DOHH2 (cell line): ENCODE results near the gene ABCC8.

Source experiments
- H3F3A ChIP-seq: fragments of 200-600 bp; sonication (generic), shearing (Covaris generic); 2 replicates; pipeline ENCODE4 v1.6.0; 2016; ENCODE audit warnings: antibody characterized with exemption, mild to moderate bottlenecking; ENCODE audit not compliant: control insufficient read depth, insufficient read depth
- H3K27ac ChIP-seq: fragments of 200-600 bp; sonication (generic); 2 replicates; pipeline ENCODE4 v1.5.1; 2014; ENCODE audit warnings: low read depth, mild to moderate bottlenecking, low read length, moderate library complexity
- H3K27me3 ChIP-seq: fragments of 200-600 bp; sonication (generic); 2 replicates; pipeline ENCODE4 v1.6.1; 2014; ENCODE audit warnings: mild to moderate bottlenecking, low read length, mixed read lengths; ENCODE audit not compliant: control insufficient read depth
- H3K36me3 ChIP-seq: fragments of 200-600 bp; sonication (generic); 2 replicates; pipeline ENCODE4 v1.6.1; 2014; ENCODE audit warnings: mild to moderate bottlenecking, low read length, moderate library complexity, mixed read lengths; ENCODE audit not compliant: control insufficient read depth
- H3K4me1 ChIP-seq: fragments of 200-600 bp; sonication (generic); 2 replicates; pipeline ENCODE4 v1.6.1; 2014; ENCODE audit warnings: mild to moderate bottlenecking, low read length, mixed read lengths; ENCODE audit not compliant: control insufficient read depth
- H3K4me2 ChIP-seq: fragments of 200-600 bp; sonication (generic); 2 replicates; pipeline ENCODE4 v1.6.0; 2014; ENCODE audit warnings: mild to moderate bottlenecking, low read length, moderate library complexity
- H3K4me3 ChIP-seq: fragments of 200-600 bp; sonication (generic); 2 replicates; pipeline ENCODE4 v1.5.1; 2014; ENCODE audit warnings: mild to moderate bottlenecking, low read length, mixed read lengths
- H3K79me2 ChIP-seq: fragments of 200-600 bp; sonication (generic); 2 replicates; pipeline ENCODE4 v1.6.1; 2014; ENCODE audit warnings: mild to moderate bottlenecking, low read length, mixed read lengths; ENCODE audit not compliant: control insufficient read depth
- H3K9me2 ChIP-seq: fragments of 200-600 bp; sonication (generic); replicated peaks from 2 replicates; pipeline ENCODE4 v1.6.1; 2014; ENCODE audit warnings: mild to moderate bottlenecking, low read length, mixed read lengths; ENCODE audit not compliant: control insufficient read depth
- H3K9me3 ChIP-seq: fragments of 200-600 bp; sonication (generic); 2 replicates; pipeline ENCODE4 v1.6.1; 2014; ENCODE audit warnings: antibody characterized with exemption, low read length, mixed read lengths; ENCODE audit not compliant: control insufficient read depth, insufficient read depth
- H4K20me1 ChIP-seq: fragments of 200-600 bp; sonication (generic); 2 replicates; pipeline ENCODE4 v1.6.0; 2014; ENCODE audit warnings: low read depth, mild to moderate bottlenecking, antibody characterized with exemption, low read length, moderate library complexity; ENCODE audit not compliant: control insufficient read depth, insufficient read depth
- EZH2phosphoT487 ChIP-seq: fragments of 200-600 bp; sonication (generic); IDR thresholded peaks from 2 replicates; pipeline ENCODE4 v1.6.1; 2017; ENCODE audit warnings: borderline replicate concordance, mild to moderate bottlenecking, antibody characterized with exemption, low read length, moderate library complexity, mixed read lengths
- TF ChIP-seq, protein P1 (sequence below): fragments of 200-600 bp; sonication (generic); IDR thresholded peaks from one replicate; pipeline ENCODE4 v1.5.1; 2014; ENCODE audit warnings: antibody characterized with exemption, mild to moderate bottlenecking, low read depth, low read length; ENCODE audit not compliant: poor library complexity, severe bottlenecking

The ABCC8 gene

DNA sequence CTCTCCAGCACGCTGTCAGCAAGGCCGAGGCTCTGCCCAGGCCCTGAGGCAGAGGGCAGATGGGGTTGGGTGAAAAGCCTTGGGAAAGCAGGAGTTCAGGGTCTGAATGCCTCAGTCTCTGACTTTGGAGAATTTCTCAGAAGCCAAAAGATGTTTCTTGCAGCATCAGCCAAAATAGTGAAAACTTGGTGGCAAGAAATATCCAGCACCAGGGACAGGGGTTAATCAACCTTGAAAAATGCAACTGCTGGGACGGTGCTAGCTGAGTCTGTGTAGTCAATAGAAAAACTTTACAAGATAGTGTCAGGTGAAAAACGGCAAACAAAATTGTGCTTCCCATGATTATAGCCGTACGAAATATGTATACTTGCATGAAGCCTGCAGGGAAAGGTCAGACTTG, 1.4 kb upstream of the ABCC8 start:
- TF ChIP-seq, protein P1, sequence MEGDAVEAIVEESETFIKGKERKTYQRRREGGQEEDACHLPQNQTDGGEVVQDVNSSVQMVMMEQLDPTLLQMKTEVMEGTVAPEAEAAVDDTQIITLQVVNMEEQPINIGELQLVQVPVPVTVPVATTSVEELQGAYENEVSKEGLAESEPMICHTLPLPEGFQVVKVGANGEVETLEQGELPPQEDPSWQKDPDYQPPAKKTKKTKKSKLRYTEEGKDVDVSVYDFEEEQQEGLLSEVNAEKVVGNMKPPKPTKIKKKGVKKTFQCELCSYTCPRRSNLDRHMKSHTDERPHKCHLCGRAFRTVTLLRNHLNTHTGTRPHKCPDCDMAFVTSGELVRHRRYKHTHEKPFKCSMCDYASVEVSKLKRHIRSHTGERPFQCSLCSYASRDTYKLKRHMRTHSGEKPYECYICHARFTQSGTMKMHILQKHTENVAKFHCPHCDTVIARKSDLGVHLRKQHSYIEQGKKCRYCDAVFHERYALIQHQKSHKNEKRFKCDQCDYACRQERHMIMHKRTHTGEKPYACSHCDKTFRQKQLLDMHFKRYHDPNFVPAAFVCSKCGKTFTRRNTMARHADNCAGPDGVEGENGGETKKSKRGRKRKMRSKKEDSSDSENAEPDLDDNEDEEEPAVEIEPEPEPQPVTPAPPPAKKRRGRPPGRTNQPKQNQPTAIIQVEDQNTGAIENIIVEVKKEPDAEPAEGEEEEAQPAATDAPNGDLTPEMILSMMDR = no peak
- no peak for TF ChIP-seq EZH2phosphoT487

GRCh38 chr11:17477361-17477760, 716 bp upstream of the ABCC8 start:
- Histone ChIP-seq H3K4me2 (no peak overlapping the region), H3K27me3 (peaks cover 25% of the 10 kb centered on the region), H3K9me2 (no peaks in the 10 kb centered on the region), H3F3A (no peaks in the 10 kb centered on the region), H3K36me3 (no peaks in the 10 kb centered on the region), H3K4me3 (no peak overlapping the region), H3K9me3 (no peaks in the 10 kb centered on the region), H4K20me1 (no peaks in the 10 kb centered on the region), H3K79me2 (no peaks in the 10 kb centered on the region), H3K27ac (no peak overlapping the region), H3K4me1 (no peaks in the 10 kb centered on the region)
- TF ChIP-seq, protein P1 = no peak
- TF ChIP-seq EZH2phosphoT487 = no peak

More for the DNA sequence above, 1.4 kb upstream of the ABCC8 start:
- no peaks in the 10 kb centered on the region for H3K9me2 ChIP-seq
- peaks cover 21% of the 10 kb centered on the region for H3K27me3 ChIP-seq
- no peak overlapping the region for H3K27ac ChIP-seq
- no peaks in the 10 kb centered on the region for H3K9me3 ChIP-seq
- no peaks in the 10 kb centered on the region for H3K79me2 ChIP-seq
- H3K4me1 ChIP-seq = no peaks in the 10 kb centered on the region
- no peaks in the 10 kb centered on the region for H3K36me3 ChIP-seq
- H4K20me1 ChIP-seq = no peaks in the 10 kb centered on the region
- no peak overlapping the region for H3K4me2 ChIP-seq
- H3K4me3 ChIP-seq = no peak overlapping the region
- H3F3A ChIP-seq = no peaks in the 10 kb centered on the region

- H4K20me1 ChIP-seq = no peaks in the 10 kb centered on the region
- no peaks in the 10 kb centered on the region for H3K36me3 ChIP-seq
- H3K9me2 ChIP-seq = no peaks in the 10 kb centered on the region
- no peak overlapping the region for H3K4me2 ChIP-seq
- H3K79me2 ChIP-seq = no peaks in the 10 kb centered on the region
- no peak overlapping the region for H3K27ac ChIP-seq
- TF ChIP-seq EZH2phosphoT487 = no peak
- TF ChIP-seq, protein P1 = no peak
- H3K9me3 ChIP-seq = no peaks in the 10 kb centered on the region
- H3K27me3 ChIP-seq = peaks cover 25% of the 10 kb centered on the region
- no peaks in the 10 kb centered on the region for H3F3A ChIP-seq
- H3K4me3 ChIP-seq = no peak overlapping the region
- H3K4me1 ChIP-seq = no peaks in the 10 kb centered on the region
Observed at GRCh38 chr11:17477084-17477333, 364 bp upstream of the ABCC8 start.

DNA sequence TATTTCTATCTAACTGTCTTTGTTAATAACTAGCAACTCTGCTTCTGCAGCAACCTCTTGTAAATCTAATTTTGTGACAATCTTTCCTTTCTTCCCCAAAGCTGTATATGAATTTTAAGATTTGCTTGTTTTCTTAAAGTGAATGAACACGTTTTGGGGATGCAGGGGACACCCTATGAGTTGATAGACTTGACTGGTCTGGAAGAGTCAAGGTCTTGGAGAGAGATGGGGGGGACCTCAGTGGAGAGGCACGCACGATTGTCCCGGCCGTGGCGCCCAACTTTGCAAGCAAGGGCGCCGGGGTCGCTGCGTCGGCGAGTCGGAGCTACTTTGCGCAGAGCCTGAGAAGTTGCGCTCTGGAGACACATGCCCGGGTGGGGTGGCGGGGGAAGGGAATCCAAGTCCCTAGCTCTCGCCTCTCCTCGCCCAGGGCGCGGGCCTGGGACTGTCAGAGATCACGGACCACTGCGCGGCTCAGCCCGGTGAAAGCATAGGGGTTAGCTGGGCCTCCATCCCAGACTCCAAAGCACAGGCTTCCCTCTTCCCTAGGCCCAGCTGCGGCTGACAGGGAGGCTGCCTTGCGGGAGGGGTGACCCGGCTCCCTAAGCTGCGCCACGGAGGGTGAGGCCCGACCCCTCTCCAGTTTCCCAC, 854 bp downstream of the ABCC8 start:
- Histone ChIP-seq H3F3A (no peaks in the 10 kb centered on the region), H3K4me1 (no peaks in the 10 kb centered on the region), H3K4me2 (no peak overlapping the region), H3K9me2 (no peaks in the 10 kb centered on the region), H3K9me3 (no peaks in the 10 kb centered on the region), H4K20me1 (no peaks in the 10 kb centered on the region), H3K36me3 (no peaks in the 10 kb centered on the region), H3K4me3 (no peak overlapping the region), H3K27me3 (peaks cover 25% of the 10 kb centered on the region), H3K79me2 (no peaks in the 10 kb centered on the region), H3K27ac (no peak overlapping the region)
- TF ChIP-seq, protein P1 = no peak
- no peak for TF ChIP-seq EZH2phosphoT487
